HG03139 (cell line): Measurements from ENCODE around the gene THOC2.
"Not testable (repeated sequence)": the region's sequence is repeated elsewhere in the genome, so short reads cannot be mapped to it uniquely, and the experiment has no call there.

Experiments used
- ATAC-seq: cut with Tn5 transposase; IDR thresholded peaks from one replicate; pipeline ENCODE4 v1.9.1; 2021; ENCODE audit not compliant: unreplicated experiment

THOC2 gene

GRCh38 chrX:123581586-123581985 lies 151.3 kb downstream of the THOC2 start:
- no peak for ATAC-seq

GRCh38 chrX:123580792-123581191 lies 152.1 kb downstream of the THOC2 start:
- no peak for ATAC-seq

- not testable (repeated sequence) for ATAC-seq
These were observed 158.8 kb downstream of the THOC2 start for GRCh38 chrX:123574027-123574426.

- ATAC-seq, result no peak
These were observed 162.8 kb downstream of the THOC2 start for GRCh38 chrX:123570011-123570590.

- ATAC-seq, result no peak
These were observed 169.7 kb downstream of the THOC2 start for GRCh38 chrX:123563167-123563566.

- no peak for ATAC-seq
These were observed 170.3 kb downstream of the THOC2 start for GRCh38 chrX:123562342-123563146.

GRCh38 chrX:123561439-123562215 lies 171.2 kb downstream of the THOC2 start:
- ATAC-seq, result no peak

GRCh38 chrX:123550829-123551228 lies 182.0 kb downstream of the THOC2 start:
- no peak for ATAC-seq
